Measurements from ENCODE around the gene NDUFB3.

- TF ChIP-seq TRIM28 (IDR thresholded peaks at IDR 0.05; ENCODE audit: borderline replicate concordance, low read length) (no peak), CTCF (tag by site-specific recombination; IDR thresholded peaks at IDR 0.05) (no peak), ZNF302 (tag by site-specific recombination; IDR thresholded peaks at IDR 0.05; ENCODE audit: low read depth) (no peak), ZNF202 (tag by site-specific recombination; IDR thresholded peaks at IDR 0.05; ENCODE audit: borderline replicate concordance) (no peak), KLF10 (tag by site-specific recombination; IDR thresholded peaks at IDR 0.05) (no peak), REST (tag by site-specific recombination; IDR thresholded peaks at IDR 0.05) (no peak), KLF8 (tag by site-specific recombination; IDR thresholded peaks at IDR 0.05) (no peak), BCL11A (tag by site-specific recombination; IDR thresholded peaks at IDR 0.05; ENCODE audit: low read depth) (no peak), SP2 (tag by site-specific recombination; IDR thresholded peaks at IDR 0.05) (no peak), KLF16 (tag by site-specific recombination; IDR thresholded peaks at IDR 0.05) (no peak)
Observed at GRCh38 chr2:201105759-201106158, 34.0 kb downstream of the NDUFB3 start.

Data from HEK293 (cell line).